ENCODE measurements around the gene RLF. TPM values are rescaled to one million over a fixed set of nuclear protein-coding genes. Genes with fewer than 3 reads are reported as not detected.
A peak's percentile ranks its signal among the peaks of the same experiment; 100 is the strongest.

The RLF gene
- total RNA-seq, 6 donors from 2014 or later = 8.9 to 22.3 (median 11.0) TPM

DNA sequence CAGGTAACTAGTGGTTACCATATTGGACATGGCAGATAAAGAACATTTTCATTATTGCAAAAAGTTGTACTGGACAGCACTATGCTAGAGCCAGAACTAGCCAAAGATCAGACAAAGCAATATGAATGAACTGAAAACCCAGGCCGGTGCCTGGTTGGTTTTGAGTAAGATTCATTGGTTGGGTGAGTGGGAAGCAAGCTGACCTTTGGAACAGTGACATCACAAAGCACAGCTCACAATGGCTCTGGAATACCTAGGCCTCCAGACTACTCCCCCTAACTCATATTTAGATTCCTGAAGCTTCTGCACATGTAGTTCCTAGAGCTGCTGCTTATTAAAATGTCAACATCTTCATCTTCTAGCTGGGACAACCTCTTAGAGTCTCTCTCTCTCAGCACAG lies 86.5 kb downstream of the RLF start, which contains the start of gene TMCO2:
TMCO2 (plus strand) TSS at position 283 of the 400 bp plus-strand sequence; CDS start at position 340, 57 bp downstream.
- H3K4me1 ChIP-seq = no peaks in the 10 kb centered on the region
- no peaks in the 10 kb centered on the region for H3K27me3 ChIP-seq
- H3K27ac ChIP-seq = no peak within 1 kb of the TSS
- H3K4me3 ChIP-seq = no peak within 1 kb of the TSS
- ATAC-seq (ENCODE audit: low FRiP score in 2 of 2) = no peak
- no peaks in the 10 kb centered on the region for H3K9me3 ChIP-seq
- TF ChIP-seq POLR2AphosphoS5 (IDR thresholded peaks at IDR 0.05) (no peak), EP300 (IDR thresholded peaks at IDR 0.05) (no peak), POLR2A (IDR thresholded peaks at IDR 0.05) (no peak)
- TF ChIP-seq, protein P1, sequence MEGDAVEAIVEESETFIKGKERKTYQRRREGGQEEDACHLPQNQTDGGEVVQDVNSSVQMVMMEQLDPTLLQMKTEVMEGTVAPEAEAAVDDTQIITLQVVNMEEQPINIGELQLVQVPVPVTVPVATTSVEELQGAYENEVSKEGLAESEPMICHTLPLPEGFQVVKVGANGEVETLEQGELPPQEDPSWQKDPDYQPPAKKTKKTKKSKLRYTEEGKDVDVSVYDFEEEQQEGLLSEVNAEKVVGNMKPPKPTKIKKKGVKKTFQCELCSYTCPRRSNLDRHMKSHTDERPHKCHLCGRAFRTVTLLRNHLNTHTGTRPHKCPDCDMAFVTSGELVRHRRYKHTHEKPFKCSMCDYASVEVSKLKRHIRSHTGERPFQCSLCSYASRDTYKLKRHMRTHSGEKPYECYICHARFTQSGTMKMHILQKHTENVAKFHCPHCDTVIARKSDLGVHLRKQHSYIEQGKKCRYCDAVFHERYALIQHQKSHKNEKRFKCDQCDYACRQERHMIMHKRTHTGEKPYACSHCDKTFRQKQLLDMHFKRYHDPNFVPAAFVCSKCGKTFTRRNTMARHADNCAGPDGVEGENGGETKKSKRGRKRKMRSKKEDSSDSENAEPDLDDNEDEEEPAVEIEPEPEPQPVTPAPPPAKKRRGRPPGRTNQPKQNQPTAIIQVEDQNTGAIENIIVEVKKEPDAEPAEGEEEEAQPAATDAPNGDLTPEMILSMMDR (IDR thresholded peaks at IDR 0.05) = no peak
- H3K36me3 ChIP-seq = no peaks in the 10 kb centered on the region
- DNase-seq = no peak
- WGBS, 2 donors = 71 to 78% methylated on average over 1 of the region's 1 CpG

- no peaks in the 10 kb centered on the region for H3K27me3 ChIP-seq
- TF ChIP-seq, protein P1 (IDR thresholded peaks at IDR 0.05) = no peak
- TF ChIP-seq EP300 (IDR thresholded peaks at IDR 0.05) = no peak
- TF ChIP-seq POLR2AphosphoS5 (IDR thresholded peaks at IDR 0.05) = no peak
- TF ChIP-seq POLR2A (IDR thresholded peaks at IDR 0.05) = no peak
These were observed 87.2 kb downstream of the RLF start for GRCh38 chr1:40248412-40248811.

DNA sequence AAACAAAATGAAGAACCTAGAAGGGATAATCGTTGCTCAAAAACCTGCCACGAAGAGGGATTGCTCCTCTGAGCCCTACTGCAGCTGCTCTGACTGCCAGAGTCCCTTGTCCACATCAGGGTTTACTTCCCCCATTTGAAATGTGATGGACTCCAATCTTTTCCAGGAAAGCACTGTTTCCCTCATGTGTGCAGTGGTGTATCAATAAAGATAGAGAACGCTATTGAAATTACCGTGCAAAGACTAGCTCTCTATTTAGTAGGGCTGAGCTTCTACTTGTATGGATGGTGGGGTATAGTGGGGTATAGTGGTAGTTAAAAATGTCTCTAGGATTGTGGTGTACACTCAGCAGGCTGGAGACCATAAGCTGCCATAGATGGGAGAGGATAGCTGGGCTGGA lies 90.3 kb downstream of the RLF start:
- TF ChIP-seq, protein P1 (IDR thresholded peaks at IDR 0.05) = no peak
- TF ChIP-seq EP300 (IDR thresholded peaks at IDR 0.05) = no peak
- no peak for TF ChIP-seq POLR2AphosphoS5 (IDR thresholded peaks at IDR 0.05)
- TF ChIP-seq POLR2A (IDR thresholded peaks at IDR 0.05) = no peak
- H3K4me1 ChIP-seq = peaks cover 3 to 9% (median 4%) of the 10 kb centered on the region in 4 donors
- ATAC-seq (ENCODE audit: low FRiP score in 2 of 2) = no peak
- H3K27ac ChIP-seq = no peak overlapping the region
- H3K36me3 ChIP-seq = no peaks in the 10 kb centered on the region
- H3K9me3 ChIP-seq = no peaks in the 10 kb centered on the region
- no peaks in the 10 kb centered on the region for H3K27me3 ChIP-seq
- WGBS, 2 donors = 67 to 69% methylated on average over 4 of the region's 4 CpGs
- H3K4me3 ChIP-seq = no peak overlapping the region
- DNase-seq = no peak

More at GRCh38 chr1:40248412-40248811, 87.2 kb downstream of the RLF start:
- H3K4me1 ChIP-seq = no peaks in the 10 kb centered on the region
- no peak overlapping the region for H3K27ac ChIP-seq
- no peak overlapping the region for H3K4me3 ChIP-seq
- DNase-seq (no peak), ATAC-seq (ENCODE audit: low FRiP score in 2 of 2) (no peak)
- H3K9me3 ChIP-seq = no peaks in the 10 kb centered on the region
- no peaks in the 10 kb centered on the region for H3K36me3 ChIP-seq

DNA sequence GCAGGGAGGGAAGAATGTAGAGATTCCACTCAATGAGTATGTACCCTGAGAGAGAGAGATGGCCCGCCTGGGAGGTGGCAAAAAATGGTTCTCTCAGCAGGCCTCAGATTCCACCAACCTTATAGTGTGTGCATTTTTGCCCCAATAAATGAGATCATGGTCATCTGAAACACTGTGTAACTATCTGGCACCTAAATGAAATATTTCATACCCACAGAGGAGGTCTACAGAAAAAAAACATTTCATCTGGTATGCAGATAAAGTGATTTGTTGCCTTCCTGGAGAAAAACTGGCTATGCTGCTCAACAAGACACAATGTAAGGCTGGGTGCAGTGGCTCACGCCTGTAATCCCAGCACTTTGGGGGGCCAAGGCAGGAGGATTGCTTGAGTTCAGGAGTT lies 91.4 kb downstream of the RLF start:
- Histone ChIP-seq H3K4me1 (peaks cover 9 to 16% (median 10%) of the 10 kb centered on the region in 4 donors), H3K9me3 (no peaks in the 10 kb centered on the region), H3K27ac (no peak overlapping the region), H3K27me3 (no peaks in the 10 kb centered on the region), H3K4me3 (no peak overlapping the region), H3K36me3 (no peaks in the 10 kb centered on the region)
- DNase-seq = no peak
- no peak for TF ChIP-seq POLR2AphosphoS5 (IDR thresholded peaks at IDR 0.05)
- WGBS, 2 donors = 82 to 100% methylated on average over 1 to 2 of the region's 2 CpGs
- ATAC-seq (ENCODE audit: low FRiP score in 2 of 2) = no peak

GRCh38 chr1:40255231-40255630 lies 94.0 kb downstream of the RLF start:
- no peak overlapping the region for H3K4me3 ChIP-seq
- no peak for TF ChIP-seq POLR2AphosphoS5 (IDR thresholded peaks at IDR 0.05)
- no peaks in the 10 kb centered on the region for H3K9me3 ChIP-seq
- no peak overlapping the region for H3K27ac ChIP-seq
- H3K27me3 ChIP-seq = no peaks in the 10 kb centered on the region
- ATAC-seq (ENCODE audit: low FRiP score in 2 of 2) (no peak), DNase-seq (no peak)
- H3K4me1 ChIP-seq = peaks cover 20 to 35% (median 22%) of the 10 kb centered on the region in 4 donors
- H3K36me3 ChIP-seq = peaks cover 0 to 8% (median 0%) of the 10 kb centered on the region in 4 donors

DNA sequence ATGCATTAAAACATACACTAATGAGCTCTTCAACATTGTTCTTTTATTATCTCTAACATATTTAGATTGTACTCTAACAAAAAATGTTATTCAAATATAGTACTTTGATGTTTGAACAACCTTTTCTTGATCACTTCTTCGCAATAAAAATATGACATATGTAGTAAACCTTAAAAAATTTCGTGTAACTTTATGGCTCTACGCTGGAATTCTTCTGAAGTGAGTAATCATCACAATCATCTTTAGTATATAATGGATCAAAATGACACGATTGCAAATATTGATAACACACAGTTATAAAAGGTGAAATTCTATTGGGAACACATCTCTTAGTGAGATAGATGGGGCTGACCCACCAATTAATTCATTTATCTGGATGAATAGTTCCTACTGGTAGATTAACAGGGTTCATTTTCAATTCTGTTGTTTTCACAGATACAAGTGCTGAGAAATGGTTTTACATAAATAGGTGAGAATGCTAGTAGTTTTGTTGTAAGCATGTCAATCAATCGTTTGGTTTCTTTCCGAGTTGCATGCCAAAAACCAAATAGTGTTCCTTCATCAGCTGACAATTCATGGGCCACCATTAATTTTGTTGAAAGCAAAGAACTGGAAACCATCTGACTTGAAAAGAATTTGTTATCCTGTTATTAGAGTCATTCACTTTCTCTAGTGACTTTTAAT lies 95.4 kb downstream of the RLF start:
- peaks cover 5 to 22% (median 9%) of the 10 kb centered on the region in 4 donors for H3K36me3 ChIP-seq
- no peaks in the 10 kb centered on the region for H3K27me3 ChIP-seq
- peak overlapping the region; percentile 70 to 96 (median 86) for H3K4me3 ChIP-seq
- H3K4me1 ChIP-seq = peaks cover 20 to 38% (median 22%) of the 10 kb centered on the region in 4 donors
- 61 to 66% methylated on average over 6 of the region's 6 CpGs for WGBS, 2 donors
- ATAC-seq (ENCODE audit: low FRiP score in 2 of 2) (no peak), DNase-seq (no peak)
- TF ChIP-seq EP300 (IDR thresholded peaks at IDR 0.05) (no peak), POLR2A (IDR thresholded peaks at IDR 0.05) (no peak)
- TF ChIP-seq, protein P1 (IDR thresholded peaks at IDR 0.05) = no peak
- no peaks in the 10 kb centered on the region for H3K9me3 ChIP-seq
- H3K27ac ChIP-seq = peak overlapping the region in 3 of 4 donors; percentile 95 to 97 (median 96)
